Mesendoderm (in vitro differentiated cells): ENCODE data around the gene SPAG6.

Source experiments
- DNase-seq: peaks from one replicate; pipeline ENCODE4 v3.0.0; 2013
- H2AK5ac ChIP-seq: 2 replicates; pipeline ENCODE4 v1.6.1; 2013; ENCODE audit warnings: low read length, inconsistent platforms
- H2BK120ac ChIP-seq: 2 replicates; pipeline ENCODE4 v1.6.1; 2013; ENCODE audit warnings: low read depth, mild to moderate bottlenecking, low read length, moderate library complexity, mixed read lengths
- H2BK15ac ChIP-seq: replicated peaks from 2 replicates; pipeline ENCODE4 v1.6.1; 2013; ENCODE audit warnings: low read depth, mild to moderate bottlenecking, moderate library complexity
- H2BK5ac ChIP-seq: 2 replicates; pipeline ENCODE4 v1.6.1; 2013; ENCODE audit warnings: low read length, inconsistent platforms
- H3K18ac ChIP-seq: 2 replicates; pipeline ENCODE4 v1.6.1; 2013; ENCODE audit warnings: mild to moderate bottlenecking, low read length, mixed read lengths
- H3K23ac ChIP-seq: one replicate; pipeline ENCODE4 v1.6.1; 2013; ENCODE audit warnings: low read length
- H3K27ac ChIP-seq: 2 replicates; pipeline ENCODE4 v1.5.1; 2013; ENCODE audit warnings: low read depth, mild to moderate bottlenecking, inconsistent platforms, low read length, moderate library complexity
- H3K27me3 ChIP-seq: 2 replicates; pipeline ENCODE4 v1.6.1; 2013; ENCODE audit warnings: low read length, control low read depth, mild to moderate bottlenecking, inconsistent platforms; ENCODE audit not compliant: insufficient read depth, poor library complexity
- H3K36me3 ChIP-seq: 2 replicates; pipeline ENCODE4 v1.6.1; 2013; ENCODE audit warnings: low read length, inconsistent platforms; ENCODE audit not compliant: control insufficient read depth, insufficient read depth
- H3K4ac ChIP-seq: one replicate; pipeline ENCODE4 v1.6.1; 2013; ENCODE audit warnings: low read depth, mild to moderate bottlenecking, low read length, moderate library complexity
- H3K4me1 ChIP-seq: 2 replicates; pipeline ENCODE4 v1.6.1; 2013; ENCODE audit warnings: low read depth, low read length, inconsistent platforms; ENCODE audit not compliant: control insufficient read depth
- H3K4me2 ChIP-seq: 2 replicates; pipeline ENCODE4 v1.6.1; 2013; ENCODE audit warnings: low read length
- H3K4me3 ChIP-seq: 2 replicates; pipeline ENCODE4 v1.5.1; 2013; ENCODE audit warnings: mild to moderate bottlenecking, low read length
- H3K56ac ChIP-seq: one replicate; pipeline ENCODE4 v1.6.1; 2013; ENCODE audit warnings: low read length
- H3K79me1 ChIP-seq: 2 replicates; pipeline ENCODE4 v1.6.1; 2013; ENCODE audit warnings: low read length, inconsistent platforms
- H3K79me2 ChIP-seq: 2 replicates; pipeline ENCODE4 v1.6.1; 2013; ENCODE audit warnings: mild to moderate bottlenecking, low read length; ENCODE audit not compliant: control insufficient read depth, insufficient read depth
- H3K9ac ChIP-seq: 2 replicates; pipeline ENCODE4 v1.6.1; 2013; ENCODE audit warnings: low read length, inconsistent platforms
- H4K5ac ChIP-seq: one replicate; pipeline ENCODE4 v1.6.1; 2013; ENCODE audit warnings: low read length
- H4K8ac ChIP-seq: one replicate; pipeline ENCODE4 v1.6.1; 2013; ENCODE audit warnings: low read depth, mild to moderate bottlenecking, control low read depth, low read length, moderate library complexity
- WGBS: extraction: QIAGEN DNeasy Blood & Tissue Kit; methylation state at CpG from one replicate; pipeline ENCODE4 v1.1.7; 2013; ENCODE audit warnings: low lambda C conversion rate, missing lambda C conversion rate; ENCODE audit not compliant: insufficient coverage; ENCODE audit errors: extremely low coverage; 5-methylcytosine and 5-hydroxymethylcytosine counted together

The SPAG6 gene

GRCh38 chr10:22368402-22368801 is 23.1 kb downstream of the SPAG6 start:
- no peak overlapping the region for H3K23ac ChIP-seq
- no peaks in the 10 kb centered on the region for H3K4me1 ChIP-seq
- no peaks in the 10 kb centered on the region for H3K27me3 ChIP-seq
- no peak for DNase-seq
- H3K79me2 ChIP-seq, result no peaks in the 10 kb centered on the region
- no peak overlapping the region for H3K4ac ChIP-seq
- H2BK15ac ChIP-seq, result no peak overlapping the region
- no peak overlapping the region for H3K56ac ChIP-seq
- H2AK5ac ChIP-seq, result no peak overlapping the region
- H3K18ac ChIP-seq, result no peak overlapping the region
- H3K36me3 ChIP-seq, result no peaks in the 10 kb centered on the region
- H4K8ac ChIP-seq, result no peak overlapping the region
- H3K4me3 ChIP-seq, result no peak overlapping the region
- no peaks in the 10 kb centered on the region for H3K79me1 ChIP-seq
- no peak overlapping the region for H2BK120ac ChIP-seq
- no peak overlapping the region for H4K5ac ChIP-seq
- WGBS, result no CpG with 5 or more reads among the region's 4 CpGs
- H3K27ac ChIP-seq, result no peak overlapping the region
- H2BK5ac ChIP-seq, result no peak overlapping the region
- H3K9ac ChIP-seq, result no peak overlapping the region
- H3K4me2 ChIP-seq, result no peak overlapping the region

- H4K5ac ChIP-seq, result no peak overlapping the region
- H3K4ac ChIP-seq, result no peak overlapping the region
- no peaks in the 10 kb centered on the region for H3K27me3 ChIP-seq
- no peak for DNase-seq
- H3K4me3 ChIP-seq, result no peak overlapping the region
- H2BK15ac ChIP-seq, result no peak overlapping the region
- no peak overlapping the region for H3K56ac ChIP-seq
- no peaks in the 10 kb centered on the region for H3K79me2 ChIP-seq
- WGBS, result no CpG with 5 or more reads among the region's 2 CpGs
- H3K27ac ChIP-seq, result no peak overlapping the region
- no peaks in the 10 kb centered on the region for H3K4me1 ChIP-seq
- H4K8ac ChIP-seq, result no peak overlapping the region
- H3K9ac ChIP-seq, result no peak overlapping the region
- no peak overlapping the region for H2BK5ac ChIP-seq
- H3K18ac ChIP-seq, result no peak overlapping the region
- H2AK5ac ChIP-seq, result no peak overlapping the region
- H3K4me2 ChIP-seq, result no peak overlapping the region
- H3K79me1 ChIP-seq, result no peaks in the 10 kb centered on the region
- no peak overlapping the region for H3K23ac ChIP-seq
- no peaks in the 10 kb centered on the region for H3K36me3 ChIP-seq
- H2BK120ac ChIP-seq, result no peak overlapping the region
Observed at GRCh38 chr10:22368981-22369380, 23.7 kb downstream of the SPAG6 start.

GRCh38 chr10:22369434-22370072 is 24.3 kb downstream of the SPAG6 start:
- no CpG with 5 or more reads among the region's 5 CpGs for WGBS
- Histone ChIP-seq H4K5ac (no peak overlapping the region), H3K27ac (no peak overlapping the region), H3K4me1 (no peaks in the 10 kb centered on the region), H2BK5ac (no peak overlapping the region), H3K79me2 (no peaks in the 10 kb centered on the region), H3K36me3 (no peaks in the 10 kb centered on the region), H3K27me3 (no peaks in the 10 kb centered on the region), H3K4me3 (no peak overlapping the region), H3K4ac (no peak overlapping the region), H3K18ac (no peak overlapping the region), H3K23ac (no peak overlapping the region), H2BK120ac (no peak overlapping the region), H3K56ac (no peak overlapping the region), H2AK5ac (no peak overlapping the region), H2BK15ac (no peak overlapping the region), H3K4me2 (no peak overlapping the region), H4K8ac (no peak overlapping the region), H3K79me1 (no peaks in the 10 kb centered on the region), H3K9ac (no peak overlapping the region)
- peak; percentile 20 for DNase-seq

GRCh38 chr10:22370320-22370719 is 25.0 kb downstream of the SPAG6 start:
- Histone ChIP-seq H2BK5ac (no peak overlapping the region), H3K79me1 (no peaks in the 10 kb centered on the region), H3K27ac (no peak overlapping the region), H2BK120ac (no peak overlapping the region), H3K79me2 (no peaks in the 10 kb centered on the region), H3K18ac (no peak overlapping the region), H4K8ac (no peak overlapping the region), H3K9ac (no peak overlapping the region), H2BK15ac (no peak overlapping the region), H3K56ac (no peak overlapping the region), H3K23ac (no peak overlapping the region), H3K4me2 (no peak overlapping the region), H3K4me3 (no peak overlapping the region), H2AK5ac (no peak overlapping the region), H3K4ac (no peak overlapping the region), H3K36me3 (no peaks in the 10 kb centered on the region), H3K27me3 (no peaks in the 10 kb centered on the region), H3K4me1 (no peaks in the 10 kb centered on the region), H4K5ac (no peak overlapping the region)
- no peak for DNase-seq

- Histone ChIP-seq H3K4me3 (no peak overlapping the region), H3K4me1 (no peaks in the 10 kb centered on the region), H3K79me2 (no peaks in the 10 kb centered on the region), H3K27ac (no peak overlapping the region), H3K23ac (no peak overlapping the region), H2BK120ac (no peak overlapping the region), H3K56ac (no peak overlapping the region), H2AK5ac (no peak overlapping the region), H3K79me1 (no peaks in the 10 kb centered on the region), H4K5ac (no peak overlapping the region), H3K4me2 (no peak overlapping the region), H4K8ac (no peak overlapping the region), H3K4ac (no peak overlapping the region), H3K9ac (no peak overlapping the region), H3K36me3 (no peaks in the 10 kb centered on the region), H2BK5ac (no peak overlapping the region), H3K27me3 (no peaks in the 10 kb centered on the region), H2BK15ac (no peak overlapping the region), H3K18ac (no peak overlapping the region)
- DNase-seq, result no peak
- WGBS, result no CpG with 5 or more reads among the region's 6 CpGs
Observed at GRCh38 chr10:22372298-22372697, 27.0 kb downstream of the SPAG6 start.

- Histone ChIP-seq H3K27me3 (no peaks in the 10 kb centered on the region), H3K4ac (no peak overlapping the region), H3K4me1 (no peaks in the 10 kb centered on the region), H2BK5ac (no peak overlapping the region), H2AK5ac (no peak overlapping the region), H3K27ac (no peak overlapping the region), H3K4me2 (no peak overlapping the region), H3K79me1 (no peaks in the 10 kb centered on the region), H4K8ac (no peak overlapping the region), H3K9ac (no peak overlapping the region), H3K56ac (no peak overlapping the region), H3K23ac (no peak overlapping the region), H3K18ac (no peak overlapping the region), H3K36me3 (no peaks in the 10 kb centered on the region), H2BK120ac (no peak overlapping the region), H3K4me3 (no peak overlapping the region), H2BK15ac (no peak overlapping the region), H4K5ac (no peak overlapping the region), H3K79me2 (no peaks in the 10 kb centered on the region)
- no CpG with 5 or more reads among the region's 9 CpGs for WGBS
- DNase-seq, result no peak
Observed at GRCh38 chr10:22372917-22373316, 27.6 kb downstream of the SPAG6 start.
